ENCODE results near the gene KSR2.

Gene KSR2

DNA sequence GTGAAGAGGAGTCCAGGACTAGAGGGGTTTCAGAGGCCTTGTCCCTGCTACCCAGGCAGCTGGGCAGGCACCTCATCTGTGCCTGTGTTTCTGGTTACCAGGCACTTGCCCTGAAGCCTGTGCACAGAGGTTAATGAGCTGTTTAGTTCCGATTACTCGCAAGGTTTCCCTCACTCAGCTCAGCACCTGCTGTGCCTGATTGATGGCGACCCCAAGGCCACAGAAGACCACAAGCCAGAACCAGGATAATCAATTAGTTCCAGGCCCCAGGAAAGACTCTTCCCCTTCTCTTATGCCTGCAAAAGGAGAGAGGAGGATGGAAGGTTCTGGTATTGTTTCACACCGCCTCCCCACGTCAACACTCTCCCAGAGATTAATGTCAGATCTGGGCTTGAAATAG, 518.6 kb downstream of the KSR2 start:
- TF ChIP-seq, protein P1, sequence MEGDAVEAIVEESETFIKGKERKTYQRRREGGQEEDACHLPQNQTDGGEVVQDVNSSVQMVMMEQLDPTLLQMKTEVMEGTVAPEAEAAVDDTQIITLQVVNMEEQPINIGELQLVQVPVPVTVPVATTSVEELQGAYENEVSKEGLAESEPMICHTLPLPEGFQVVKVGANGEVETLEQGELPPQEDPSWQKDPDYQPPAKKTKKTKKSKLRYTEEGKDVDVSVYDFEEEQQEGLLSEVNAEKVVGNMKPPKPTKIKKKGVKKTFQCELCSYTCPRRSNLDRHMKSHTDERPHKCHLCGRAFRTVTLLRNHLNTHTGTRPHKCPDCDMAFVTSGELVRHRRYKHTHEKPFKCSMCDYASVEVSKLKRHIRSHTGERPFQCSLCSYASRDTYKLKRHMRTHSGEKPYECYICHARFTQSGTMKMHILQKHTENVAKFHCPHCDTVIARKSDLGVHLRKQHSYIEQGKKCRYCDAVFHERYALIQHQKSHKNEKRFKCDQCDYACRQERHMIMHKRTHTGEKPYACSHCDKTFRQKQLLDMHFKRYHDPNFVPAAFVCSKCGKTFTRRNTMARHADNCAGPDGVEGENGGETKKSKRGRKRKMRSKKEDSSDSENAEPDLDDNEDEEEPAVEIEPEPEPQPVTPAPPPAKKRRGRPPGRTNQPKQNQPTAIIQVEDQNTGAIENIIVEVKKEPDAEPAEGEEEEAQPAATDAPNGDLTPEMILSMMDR (IDR thresholded peaks at IDR 0.05; ENCODE audit: low read depth, low read length) = no peak
- DNase-seq (ENCODE audit: low read depth in 2 of 2) = no peak
- no peak overlapping the region for H3K4me3 ChIP-seq (replicated peaks in 1 of 2; ENCODE audit: low read depth in 2 of 2, low read length in 2 of 2)

DNA sequence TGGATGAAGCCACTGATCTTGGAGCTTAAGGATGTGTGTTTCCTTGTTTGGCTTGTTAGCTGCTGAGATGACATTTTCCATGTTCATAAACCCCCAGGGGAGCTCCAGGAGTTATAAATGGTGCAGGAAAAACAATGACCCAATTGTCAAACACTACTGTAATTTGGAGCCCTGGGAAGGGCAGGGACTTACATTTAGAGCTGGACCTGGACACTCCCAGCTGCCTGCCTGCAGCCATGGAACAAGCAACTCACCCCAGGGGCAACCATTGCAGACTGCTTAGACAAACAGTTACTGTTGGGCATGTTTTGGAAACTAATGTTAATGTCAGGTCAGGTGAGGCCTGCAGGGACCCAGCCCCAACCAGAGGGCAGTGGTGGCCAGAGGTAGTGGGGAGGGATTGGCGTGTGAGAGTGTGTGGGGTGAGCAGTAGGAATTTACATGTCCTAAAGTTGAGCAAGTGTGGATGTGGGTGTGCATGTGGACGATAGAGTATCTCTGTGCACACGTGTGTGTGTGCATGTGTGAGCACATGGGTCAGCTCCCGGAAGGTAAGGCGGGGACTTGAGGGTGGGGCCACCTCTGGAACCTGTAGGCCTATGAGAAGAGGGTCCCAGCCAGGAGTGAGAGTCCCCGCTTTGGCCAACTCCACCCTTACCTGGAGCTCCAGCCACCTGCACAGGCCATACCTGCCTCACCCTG, 521.0 kb downstream of the KSR2 start:
- no peak overlapping the region for H3K4me3 ChIP-seq (replicated peaks in 1 of 2; ENCODE audit: low read depth in 2 of 2, low read length in 2 of 2)
- TF ChIP-seq, protein P1 (IDR thresholded peaks at IDR 0.05; ENCODE audit: low read depth, low read length) = no peak
- DNase-seq (ENCODE audit: low read depth in 2 of 2) = no peak

DNA sequence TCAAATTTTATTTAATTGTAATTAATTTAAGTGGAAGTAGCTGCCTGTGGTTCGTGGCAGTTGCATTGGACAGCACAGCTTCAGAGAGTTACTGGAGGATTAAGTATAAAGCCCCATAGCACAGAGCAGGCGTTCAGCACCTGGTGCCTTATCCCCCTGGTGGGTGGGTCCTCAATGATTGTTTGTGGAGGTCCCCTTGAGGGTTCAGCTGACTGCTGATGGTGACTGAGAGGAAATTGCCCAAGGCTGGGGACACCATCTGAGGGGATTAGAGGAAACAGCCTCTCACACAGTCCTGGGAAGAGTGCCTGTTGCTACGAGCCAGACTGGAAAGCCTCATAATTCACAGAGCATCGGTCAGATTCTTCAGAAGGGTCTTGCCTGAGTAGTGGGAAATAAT, 524.0 kb downstream of the KSR2 start:
- TF ChIP-seq, protein P1 (IDR thresholded peaks at IDR 0.05; ENCODE audit: low read depth, low read length) = no peak
- DNase-seq (ENCODE audit: low read depth in 2 of 2) = no peak
- H3K4me3 ChIP-seq (replicated peaks in 1 of 2; ENCODE audit: low read depth in 2 of 2, low read length in 2 of 2) = no peak overlapping the region

DNA sequence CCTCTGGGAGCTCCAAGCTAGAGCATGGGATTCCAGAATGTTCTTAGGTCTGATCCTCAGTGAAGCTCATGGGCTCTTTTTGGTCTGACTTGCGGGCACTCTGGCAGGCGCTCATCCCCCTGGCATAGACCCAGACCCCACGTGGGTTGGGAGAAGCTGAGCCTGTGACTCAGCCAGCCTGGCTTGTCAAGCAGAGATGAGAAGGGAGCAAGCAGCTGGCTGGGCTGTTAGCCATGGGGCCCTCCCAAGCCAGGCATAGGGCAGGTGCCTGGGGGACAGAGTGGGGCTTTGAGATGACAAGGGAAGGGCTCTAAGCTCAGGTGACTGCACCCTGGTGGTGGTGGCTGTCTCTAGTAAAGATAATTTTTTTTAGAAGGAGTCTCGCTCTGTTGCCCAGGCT, 527.0 kb downstream of the KSR2 start:
- no peak for DNase-seq (ENCODE audit: low read depth in 2 of 2)
- TF ChIP-seq, protein P1 (IDR thresholded peaks at IDR 0.05; ENCODE audit: low read depth, low read length) = no peak

DNA sequence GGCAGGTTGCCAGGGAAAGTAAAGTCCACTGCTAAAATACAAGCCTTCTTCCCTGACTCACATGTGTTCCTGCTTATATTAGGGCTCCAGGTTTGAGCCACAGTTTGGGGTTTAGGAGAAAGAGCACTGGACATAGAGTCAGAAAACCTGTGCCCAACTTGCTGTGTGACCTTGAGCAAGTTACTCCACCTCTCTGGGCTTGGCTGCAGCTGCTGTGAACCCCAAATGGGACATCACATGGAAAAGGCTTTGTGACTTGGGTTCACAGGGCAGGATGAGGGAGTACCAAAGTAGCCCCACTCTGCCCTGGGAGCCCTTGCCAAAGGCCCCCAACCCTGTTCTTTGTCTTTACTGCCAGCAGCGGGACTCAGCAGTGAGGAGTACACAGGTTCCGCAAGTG, 528.4 kb downstream of the KSR2 start:
- no peak for DNase-seq (ENCODE audit: low read depth in 2 of 2)
- TF ChIP-seq, protein P1 (IDR thresholded peaks at IDR 0.05; ENCODE audit: low read depth, low read length) = no peak
- no peak overlapping the region for H3K4me3 ChIP-seq (replicated peaks in 1 of 2; ENCODE audit: low read depth in 2 of 2, low read length in 2 of 2)

More for the DNA sequence above, 527.0 kb downstream of the KSR2 start:
- H3K4me3 ChIP-seq (replicated peaks in 1 of 2; ENCODE audit: low read depth in 2 of 2, low read length in 2 of 2) = no peak overlapping the region

DNA sequence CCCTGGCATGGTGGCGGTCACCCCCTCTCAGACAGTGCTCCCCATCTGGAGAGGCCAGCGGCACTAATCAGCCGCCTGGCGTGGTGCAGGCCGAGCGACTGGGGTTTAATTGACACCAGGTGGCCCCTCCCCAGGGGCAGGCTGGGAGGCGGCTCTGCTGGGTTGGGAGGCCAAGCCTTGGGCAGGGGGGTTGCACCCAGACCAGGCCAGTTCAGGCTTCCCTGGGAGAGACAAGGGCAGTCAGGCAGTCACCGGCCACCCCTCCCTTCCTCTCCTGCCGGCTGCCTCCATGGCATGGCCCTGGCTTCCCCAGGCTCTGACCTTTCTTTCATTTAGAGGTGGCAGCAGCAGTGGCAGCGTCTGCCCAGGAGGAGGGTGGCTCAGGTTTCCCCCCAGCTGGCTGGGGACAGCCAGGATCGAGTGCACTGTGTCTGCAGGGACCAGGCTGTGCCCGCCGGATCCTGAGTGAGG, 529.2 kb downstream of the KSR2 start:
- TF ChIP-seq, protein P1 (IDR thresholded peaks at IDR 0.05; ENCODE audit: low read depth, low read length) = no peak
- DNase-seq (ENCODE audit: low read depth in 2 of 2) = no peak
- no peak overlapping the region for H3K4me3 ChIP-seq (replicated peaks in 1 of 2; ENCODE audit: low read depth in 2 of 2, low read length in 2 of 2)

DNA sequence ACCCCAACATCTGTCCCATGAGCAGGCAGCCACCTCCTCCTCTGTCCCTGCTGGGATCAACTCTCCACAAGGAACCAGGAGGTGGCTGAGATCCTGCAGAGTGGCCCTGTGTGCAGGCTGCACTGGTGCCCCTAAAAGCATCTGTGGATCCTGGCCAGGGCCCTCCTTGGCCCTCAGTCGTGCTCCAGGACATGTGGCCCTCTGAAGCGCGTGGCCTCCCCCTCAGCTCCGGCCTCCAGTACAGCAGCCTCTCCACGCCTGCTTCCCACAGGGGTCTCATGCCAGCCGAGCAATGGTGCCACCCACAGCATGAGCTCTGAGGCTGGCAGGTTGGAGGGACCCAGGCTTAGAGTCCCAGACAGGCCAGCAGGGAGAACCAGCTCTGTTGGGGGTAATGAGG, 530.0 kb downstream of the KSR2 start:
- no peak overlapping the region for H3K4me3 ChIP-seq (replicated peaks in 1 of 2; ENCODE audit: low read depth in 2 of 2, low read length in 2 of 2)
- TF ChIP-seq, protein P1 (IDR thresholded peaks at IDR 0.05; ENCODE audit: low read depth, low read length) = no peak
- no peak for DNase-seq (ENCODE audit: low read depth in 2 of 2)
